ENCODE data around the gene DLGAP1. TPM values are rescaled to one million over a fixed set of nuclear protein-coding genes. Genes with fewer than 3 reads are reported as not detected.

DLGAP1 gene
- total and polyA plus RNA-seq, 5 donors from 2014 or later, result 0.11 to 5.4 (median 0.68) TPM

- H3K27me3 Mint-ChIP-seq, result no peaks in the 10 kb centered on the region
- H3K4me3 Mint-ChIP-seq, result no peak overlapping the region
- Histone ChIP-seq H3K27me3 (ENCODE audit: control insufficient read depth, insufficient read depth, low read length) (no peaks in the 10 kb centered on the region), H3K36me3 (ENCODE audit: control insufficient read depth, insufficient read depth, low read length) (no peaks in the 10 kb centered on the region), H3K27ac (ENCODE audit: insufficient read depth, low read length, poor library complexity, severe bottlenecking) (no peak overlapping the region), H3K4me3 (ENCODE audit: low read depth, low read length) (no peak overlapping the region), H3K9me3 (ENCODE audit: control insufficient read depth in 2 of 2, low read length in 2 of 2) (no peaks in the 10 kb centered on the region), H3K4me1 (ENCODE audit: control insufficient read depth, insufficient read depth, low read length, poor library complexity, severe bottlenecking) (no peaks in the 10 kb centered on the region)
- no peaks in the 10 kb centered on the region for H3K4me1 Mint-ChIP-seq
- peaks cover 4% of the 10 kb centered on the region for H3K36me3 Mint-ChIP-seq
- no peak for DNase-seq
- H3K27ac Mint-ChIP-seq, result no peak overlapping the region
- no peak for ATAC-seq (ENCODE audit: low read depth in 2 of 2)
- H3K9me3 Mint-ChIP-seq, result peaks cover 0 to 13% (median 3%) of the 10 kb centered on the region in 7 donors
Observed at GRCh38 chr18:4353853-4354418, 101.2 kb downstream of the DLGAP1 start.

GRCh38 chr18:4352746-4353551 lies 102.2 kb downstream of the DLGAP1 start:
- H3K27me3 Mint-ChIP-seq, result no peaks in the 10 kb centered on the region
- ATAC-seq (ENCODE audit: low read depth in 2 of 2) (no peak), DNase-seq (no peak)
- Histone ChIP-seq H3K27ac (ENCODE audit: insufficient read depth, low read length, poor library complexity, severe bottlenecking) (no peak overlapping the region), H3K4me1 (ENCODE audit: control insufficient read depth, insufficient read depth, low read length, poor library complexity, severe bottlenecking) (no peaks in the 10 kb centered on the region), H3K36me3 (ENCODE audit: control insufficient read depth, insufficient read depth, low read length) (no peaks in the 10 kb centered on the region), H3K4me3 (ENCODE audit: low read depth, low read length) (no peak overlapping the region), H3K27me3 (ENCODE audit: control insufficient read depth, insufficient read depth, low read length) (no peaks in the 10 kb centered on the region), H3K9me3 (ENCODE audit: control insufficient read depth in 2 of 2, low read length in 2 of 2) (no peaks in the 10 kb centered on the region)
- H3K36me3 Mint-ChIP-seq, result peaks cover 4% of the 10 kb centered on the region
- no peak overlapping the region for H3K27ac Mint-ChIP-seq
- H3K9me3 Mint-ChIP-seq, result peaks cover 0 to 13% (median 5%) of the 10 kb centered on the region in 7 donors
- H3K4me3 Mint-ChIP-seq, result no peak overlapping the region
- no peaks in the 10 kb centered on the region for H3K4me1 Mint-ChIP-seq

- Mint-ChIP-seq H3K27me3 (no peaks in the 10 kb centered on the region), H3K4me3 (no peak overlapping the region), H3K9me3 (peaks cover 0 to 6% (median 3%) of the 10 kb centered on the region in 7 donors), H3K36me3 (peaks cover 3% of the 10 kb centered on the region), H3K4me1 (no peaks in the 10 kb centered on the region), H3K27ac (no peak overlapping the region)
- ATAC-seq (ENCODE audit: low read depth in 2 of 2) (no peak), DNase-seq (no peak)
- no peaks in the 10 kb centered on the region for H3K9me3 ChIP-seq (ENCODE audit: control insufficient read depth in 2 of 2, low read length in 2 of 2)
- H3K27me3 ChIP-seq (ENCODE audit: control insufficient read depth, insufficient read depth, low read length), result no peaks in the 10 kb centered on the region
- H3K4me1 ChIP-seq (ENCODE audit: control insufficient read depth, insufficient read depth, low read length, poor library complexity, severe bottlenecking), result no peaks in the 10 kb centered on the region
- no peak overlapping the region for H3K27ac ChIP-seq (ENCODE audit: insufficient read depth, low read length, poor library complexity, severe bottlenecking)
- no peaks in the 10 kb centered on the region for H3K36me3 ChIP-seq (ENCODE audit: control insufficient read depth, insufficient read depth, low read length)
- H3K4me3 ChIP-seq (ENCODE audit: low read depth, low read length), result no peak overlapping the region
Observed at GRCh38 chr18:4351005-4351404, 104.1 kb downstream of the DLGAP1 start.

GRCh38 chr18:4335386-4335785 lies 119.7 kb downstream of the DLGAP1 start:
- Mint-ChIP-seq H3K36me3 (no peaks in the 10 kb centered on the region), H3K9me3 (peaks cover 0 to 13% (median 8%) of the 10 kb centered on the region in 7 donors), H3K27ac (no peak overlapping the region), H3K4me3 (no peak overlapping the region), H3K27me3 (no peaks in the 10 kb centered on the region), H3K4me1 (no peaks in the 10 kb centered on the region)
- Histone ChIP-seq H3K4me3 (ENCODE audit: low read depth, low read length) (no peak overlapping the region), H3K9me3 (ENCODE audit: control insufficient read depth in 2 of 2, low read length in 2 of 2) (no peaks in the 10 kb centered on the region), H3K36me3 (ENCODE audit: control insufficient read depth, insufficient read depth, low read length) (no peaks in the 10 kb centered on the region), H3K27me3 (ENCODE audit: control insufficient read depth, insufficient read depth, low read length) (no peaks in the 10 kb centered on the region), H3K4me1 (ENCODE audit: control insufficient read depth, insufficient read depth, low read length, poor library complexity, severe bottlenecking) (no peaks in the 10 kb centered on the region), H3K27ac (ENCODE audit: insufficient read depth, low read length, poor library complexity, severe bottlenecking) (no peak overlapping the region)
- ATAC-seq (ENCODE audit: low read depth in 2 of 2) (no peak), DNase-seq (no peak)

- Mint-ChIP-seq H3K9me3 (peaks cover 0 to 16% (median 8%) of the 10 kb centered on the region in 7 donors), H3K27me3 (no peaks in the 10 kb centered on the region), H3K27ac (no peak overlapping the region), H3K4me1 (no peaks in the 10 kb centered on the region), H3K36me3 (no peaks in the 10 kb centered on the region), H3K4me3 (no peak overlapping the region)
- no peak for DNase-seq
- Histone ChIP-seq H3K36me3 (ENCODE audit: control insufficient read depth, insufficient read depth, low read length) (no peaks in the 10 kb centered on the region), H3K9me3 (ENCODE audit: control insufficient read depth in 2 of 2, low read length in 2 of 2) (no peaks in the 10 kb centered on the region), H3K4me3 (ENCODE audit: low read depth, low read length) (no peak overlapping the region), H3K27me3 (ENCODE audit: control insufficient read depth, insufficient read depth, low read length) (no peaks in the 10 kb centered on the region), H3K27ac (ENCODE audit: insufficient read depth, low read length, poor library complexity, severe bottlenecking) (no peak overlapping the region), H3K4me1 (ENCODE audit: control insufficient read depth, insufficient read depth, low read length, poor library complexity, severe bottlenecking) (no peaks in the 10 kb centered on the region)
- ATAC-seq (ENCODE audit: low read depth in 2 of 2), result no peak
Observed at GRCh38 chr18:4333043-4333442, 122.1 kb downstream of the DLGAP1 start.

- Mint-ChIP-seq H3K27me3 (no peaks in the 10 kb centered on the region), H3K27ac (no peak overlapping the region), H3K4me3 (no peak overlapping the region), H3K4me1 (no peaks in the 10 kb centered on the region), H3K36me3 (no peaks in the 10 kb centered on the region), H3K9me3 (peaks cover 0 to 20% (median 2%) of the 10 kb centered on the region in 7 donors)
- H3K9me3 ChIP-seq (ENCODE audit: control insufficient read depth in 2 of 2, low read length in 2 of 2), result no peaks in the 10 kb centered on the region
- no peaks in the 10 kb centered on the region for H3K27me3 ChIP-seq (ENCODE audit: control insufficient read depth, insufficient read depth, low read length)
- no peak overlapping the region for H3K27ac ChIP-seq (ENCODE audit: insufficient read depth, low read length, poor library complexity, severe bottlenecking)
- H3K36me3 ChIP-seq (ENCODE audit: control insufficient read depth, insufficient read depth, low read length), result no peaks in the 10 kb centered on the region
- ATAC-seq (ENCODE audit: low read depth in 2 of 2), result no peak
- DNase-seq, result no peak
- H3K4me1 ChIP-seq (ENCODE audit: control insufficient read depth, insufficient read depth, low read length, poor library complexity, severe bottlenecking), result no peaks in the 10 kb centered on the region
- H3K4me3 ChIP-seq (ENCODE audit: low read depth, low read length), result no peak overlapping the region
Observed at GRCh38 chr18:4319738-4320677, 135.1 kb downstream of the DLGAP1 start.

- Histone ChIP-seq H3K9me3 (ENCODE audit: control insufficient read depth in 2 of 2, low read length in 2 of 2) (no peaks in the 10 kb centered on the region), H3K4me3 (ENCODE audit: low read depth, low read length) (no peak overlapping the region), H3K27ac (ENCODE audit: insufficient read depth, low read length, poor library complexity, severe bottlenecking) (no peak overlapping the region), H3K27me3 (ENCODE audit: control insufficient read depth, insufficient read depth, low read length) (no peaks in the 10 kb centered on the region), H3K36me3 (ENCODE audit: control insufficient read depth, insufficient read depth, low read length) (no peaks in the 10 kb centered on the region), H3K4me1 (ENCODE audit: control insufficient read depth, insufficient read depth, low read length, poor library complexity, severe bottlenecking) (no peaks in the 10 kb centered on the region)
- Mint-ChIP-seq H3K27me3 (no peaks in the 10 kb centered on the region), H3K27ac (no peak overlapping the region), H3K4me3 (no peak overlapping the region), H3K4me1 (no peaks in the 10 kb centered on the region), H3K36me3 (no peaks in the 10 kb centered on the region), H3K9me3 (peaks cover 0 to 8% (median 2%) of the 10 kb centered on the region in 7 donors)
- no peak for DNase-seq
- ATAC-seq (ENCODE audit: low read depth in 2 of 2), result no peak
Observed at GRCh38 chr18:4318311-4318710, 136.8 kb downstream of the DLGAP1 start.

All from CD4-positive, CD25-positive, alpha-beta regulatory T cell (primary cell).